A673 (cell line): ENCODE measurements around the gene PFKP. TPM values are rescaled to one million over a fixed set of nuclear protein-coding genes. Genes with fewer than 3 reads are reported as not detected.

Experiments used
- BruUV-seq: library from RNA; stranded (reverse); fragments of 400-500 nt; replicated peaks from 2 replicates; lab custom pipeline; 2021; lab: Mats Ljungman, UMichigan
- CTCF ChIA-PET: fragments of 300-600 bp; sonication (Branson Sonifier 250); formaldehyde crosslinking; loops from one replicate; lab custom pipeline; 2022; ENCODE audit warnings: antibody characterized with exemption; lab: Charles Lee
- POLR2A ChIA-PET: fragments of 300-600 bp; sonication (Branson Sonifier 250); formaldehyde crosslinking; loops from one replicate; lab custom pipeline; 2022; ENCODE audit warnings: antibody characterized with exemption; ENCODE audit not compliant: low non-redundant PET; lab: Charles Lee
- DNase-seq: peaks from one replicate; pipeline ENCODE4 v3.0.0-alpha.2; 2015; ENCODE audit warnings: low spot score
- H3K27ac ChIP-seq: fragments of 200-600 bp; sonication (generic); 2 replicates; pipeline ENCODE4 v1.5.1; 2016; ENCODE audit warnings: mixed run types, low read depth, mild to moderate bottlenecking, mixed read lengths, antibody characterized with exemption, low read length; ENCODE audit not compliant: poor library complexity, severe bottlenecking
- H3K27me3 ChIP-seq: fragments of 200-600 bp; sonication (generic); replicated peaks from 2 replicates; pipeline ENCODE4 v1.6.1; 2017; ENCODE audit warnings: mixed run types, low read depth, mild to moderate bottlenecking, mixed read lengths, antibody characterized with exemption, low read length; ENCODE audit not compliant: insufficient read depth, poor library complexity
- H3K36me3 ChIP-seq: fragments of 200-600 bp; sonication (generic); 2 replicates; pipeline ENCODE4 v1.6.1; 2016; ENCODE audit warnings: mixed run types, mild to moderate bottlenecking, mixed read lengths, antibody characterized with exemption, low read length; ENCODE audit not compliant: insufficient read depth, poor library complexity, severe bottlenecking
- H3K4me1 ChIP-seq: fragments of 200-600 bp; sonication (generic); 2 replicates; pipeline ENCODE4 v1.6.1; 2017; ENCODE audit warnings: mixed run types, mild to moderate bottlenecking, mixed read lengths, antibody characterized with exemption, low read length; ENCODE audit not compliant: insufficient read depth, poor library complexity, severe bottlenecking
- H3K4me3 ChIP-seq: fragments of 200-600 bp; sonication (generic); 2 replicates; pipeline ENCODE4 v1.5.1; 2016; ENCODE audit warnings: low read depth, mixed run types, mild to moderate bottlenecking, mixed read lengths, low read length; ENCODE audit not compliant: poor library complexity, severe bottlenecking
- H3K9me3 ChIP-seq: fragments of 200-600 bp; sonication (generic); 2 replicates; pipeline ENCODE4 v1.6.1; 2016; ENCODE audit warnings: mixed run types, low read depth, mild to moderate bottlenecking, mixed read lengths, antibody characterized with exemption, low read length; ENCODE audit not compliant: poor library complexity, severe bottlenecking
- EZH2 ChIP-seq: fragments of 200-600 bp; sonication (generic); IDR thresholded peaks from 2 replicates; pipeline ENCODE4 v1.6.1; 2017; ENCODE audit warnings: borderline replicate concordance, low read depth, mild to moderate bottlenecking, mixed read lengths, antibody characterized with exemption, low read length; ENCODE audit not compliant: poor library complexity, severe bottlenecking
- intact Hi-C: fragments of 100-400 bp; cut with micrococcal nuclease; formaldehyde crosslinking; loops from one replicate; pipeline ENCODE4 v1.10.0; 2022; ENCODE audit not compliant: unreplicated experiment
- total RNA-seq: library from RNA; stranded (reverse); gene quantifications from 2 replicates; pipeline ENCODE4 v1.2.3, GENCODE V29; 2021
- TF ChIP-seq, protein P1 (sequence below): fragments of 300-800, 200-600 bp; sonication (generic); conservative IDR thresholded peaks from 2 replicates; pipeline ENCODE4 v1.5.1; 2017; ENCODE audit warnings: low read depth, mild to moderate bottlenecking, antibody characterized with exemption, low read length, moderate library complexity, mixed read lengths

PFKP gene
- total RNA-seq, 1 experiment from 2014 or later: 232 TPM

DNA sequence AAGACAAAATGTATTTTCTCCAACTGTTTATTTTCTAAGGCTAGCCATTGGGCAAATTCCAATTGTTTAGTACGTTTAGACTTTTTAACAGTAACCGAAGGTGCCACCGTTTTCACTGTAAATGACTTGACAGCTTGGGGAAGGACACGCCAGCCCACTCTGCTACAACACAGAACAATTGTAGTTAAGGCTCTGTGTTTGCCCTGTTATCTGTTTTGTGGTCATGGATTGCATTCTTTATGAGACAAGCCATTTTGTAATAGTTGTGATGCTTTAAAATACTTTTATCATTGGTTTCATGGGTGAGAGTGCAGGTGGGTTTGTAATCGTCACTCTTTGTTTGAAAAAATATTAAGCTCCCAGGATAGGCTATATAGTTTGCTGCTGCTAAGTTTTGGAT is 111.8 kb downstream of the PFKP start:
- no peak for TF ChIP-seq EZH2
- TF ChIP-seq, protein P1, sequence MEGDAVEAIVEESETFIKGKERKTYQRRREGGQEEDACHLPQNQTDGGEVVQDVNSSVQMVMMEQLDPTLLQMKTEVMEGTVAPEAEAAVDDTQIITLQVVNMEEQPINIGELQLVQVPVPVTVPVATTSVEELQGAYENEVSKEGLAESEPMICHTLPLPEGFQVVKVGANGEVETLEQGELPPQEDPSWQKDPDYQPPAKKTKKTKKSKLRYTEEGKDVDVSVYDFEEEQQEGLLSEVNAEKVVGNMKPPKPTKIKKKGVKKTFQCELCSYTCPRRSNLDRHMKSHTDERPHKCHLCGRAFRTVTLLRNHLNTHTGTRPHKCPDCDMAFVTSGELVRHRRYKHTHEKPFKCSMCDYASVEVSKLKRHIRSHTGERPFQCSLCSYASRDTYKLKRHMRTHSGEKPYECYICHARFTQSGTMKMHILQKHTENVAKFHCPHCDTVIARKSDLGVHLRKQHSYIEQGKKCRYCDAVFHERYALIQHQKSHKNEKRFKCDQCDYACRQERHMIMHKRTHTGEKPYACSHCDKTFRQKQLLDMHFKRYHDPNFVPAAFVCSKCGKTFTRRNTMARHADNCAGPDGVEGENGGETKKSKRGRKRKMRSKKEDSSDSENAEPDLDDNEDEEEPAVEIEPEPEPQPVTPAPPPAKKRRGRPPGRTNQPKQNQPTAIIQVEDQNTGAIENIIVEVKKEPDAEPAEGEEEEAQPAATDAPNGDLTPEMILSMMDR: no peak
- H3K9me3 ChIP-seq: no peaks in the 10 kb centered on the region
- H3K27me3 ChIP-seq: peaks cover 18% of the 10 kb centered on the region
- H3K4me1 ChIP-seq: no peaks in the 10 kb centered on the region
- POLR2A ChIA-PET: no interaction called here
- H3K4me3 ChIP-seq: no peak overlapping the region
- intact Hi-C loops: no loop called here
- no peak for DNase-seq
- no TSS peak for BruUV-seq
- CTCF ChIA-PET: no interaction called here
- H3K27ac ChIP-seq: no peak overlapping the region
- H3K36me3 ChIP-seq: no peaks in the 10 kb centered on the region

- POLR2A ChIA-PET: no interaction called here
- intact Hi-C loops: no loop called here
- no peaks in the 10 kb centered on the region for H3K4me1 ChIP-seq
- H3K4me3 ChIP-seq: no peak overlapping the region
- no peaks in the 10 kb centered on the region for H3K36me3 ChIP-seq
- DNase-seq: no peak
- TF ChIP-seq EZH2: no peak
- TF ChIP-seq, protein P1: no peak
- no peak overlapping the region for H3K27ac ChIP-seq
- H3K27me3 ChIP-seq: peaks cover 18% of the 10 kb centered on the region
- no TSS peak for BruUV-seq
- CTCF ChIA-PET: no interaction called here
- no peaks in the 10 kb centered on the region for H3K9me3 ChIP-seq
These were observed 113.1 kb downstream of the PFKP start for GRCh38 chr10:3180355-3181025.

DNA sequence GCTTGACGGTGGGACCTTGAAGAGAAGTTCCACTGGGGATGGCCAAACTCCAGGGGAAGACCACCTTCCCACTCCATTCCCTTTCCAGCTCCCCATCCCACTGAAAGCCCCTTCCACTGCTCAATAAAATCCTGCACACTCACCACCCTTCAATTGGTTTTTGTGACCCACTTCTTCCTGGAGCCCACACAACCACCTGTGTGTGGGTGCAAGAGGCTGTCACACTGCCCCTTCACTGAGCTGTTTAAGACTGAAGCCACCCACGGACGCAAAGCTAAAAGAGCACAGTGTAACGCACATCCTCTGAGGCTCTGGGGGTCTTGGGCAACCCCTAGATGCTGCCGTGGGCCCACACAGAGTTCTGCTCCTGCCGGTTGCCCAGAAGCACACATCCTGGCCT is 118.0 kb downstream of the PFKP start:
- no peak for DNase-seq
- POLR2A ChIA-PET: no interaction called here

More for the DNA sequence above, 118.0 kb downstream of the PFKP start:
- Histone ChIP-seq H3K4me3 (no peak overlapping the region), H3K27ac (no peak overlapping the region), H3K27me3 (peaks cover 11% of the 10 kb centered on the region), H3K9me3 (no peaks in the 10 kb centered on the region), H3K4me1 (no peaks in the 10 kb centered on the region), H3K36me3 (no peaks in the 10 kb centered on the region)
- intact Hi-C loops: no loop called here
- no TSS peak for BruUV-seq
- TF ChIP-seq EZH2: no peak
- TF ChIP-seq, protein P1: no peak
- CTCF ChIA-PET: no interaction called here
